HCT116 (cell line): Measurements from ENCODE around the gene TDRD12. TPM values are rescaled to one million over a fixed set of nuclear protein-coding genes. Genes with fewer than 3 reads are reported as not detected.

Source experiments
- ATAC-seq: fragments of 200-7000 bp; cut with Tn5 transposase; 2 replicates; pipeline ENCODE4 v1.9.1; 2020; ENCODE audit warnings: mild to moderate bottlenecking, moderate library complexity
- BruUV-seq: library from RNA; stranded (reverse); fragments of 400-500 nt; replicated peaks from 2 replicates; lab custom pipeline; 2021; lab: Mats Ljungman, UMichigan
- CTCF ChIA-PET: fragments of 300-600 bp; sonication (Branson Sonifier 250); formaldehyde crosslinking; loops from one replicate; lab custom pipeline; 2021; ENCODE audit warnings: antibody characterized with exemption; lab: Charles Lee
- POLR2A ChIA-PET: fragments of 300-600, 350-600 bp; sonication (Branson Sonifier 250); formaldehyde crosslinking; loops from one replicate; lab custom pipeline; 2021; ENCODE audit warnings: antibody characterized with exemption; lab: Charles Lee
- RAD21 ChIA-PET, 2 experiments: fragments of 300-600 bp; sonication (Branson Sonifier 250); formaldehyde crosslinking; loops; one replicate each; lab custom pipeline; 2023; ENCODE audit warnings: low total read pairs in 2 of 2; ENCODE audit not compliant: uncharacterized antibody in 2 of 2, unreplicated experiment in 2 of 2, low non-redundant PET in 1 of 2; lab: Charles Lee
- DNase-seq: peaks from one replicate; pipeline ENCODE4 v3.0.0-alpha.2; 2010; ENCODE audit warnings: low read depth, low spot score
- H2AFZ ChIP-seq: fragments of 200-600 bp; shearing (Covaris generic), sonication (generic); 2 replicates; pipeline ENCODE4 v1.6.1; 2017; ENCODE audit warnings: low read depth, mixed run types, mixed read lengths, antibody characterized with exemption, low read length; ENCODE audit not compliant: poor library complexity, severe bottlenecking
- H3K27ac ChIP-seq: 2 replicates; pipeline ENCODE4 v1.5.1; 2012; ENCODE audit warnings: low read depth, low read length
- H3K27me3 ChIP-seq: fragments of 200-600 bp; sonication (generic); 2 replicates; pipeline ENCODE4 v1.6.1; 2016; ENCODE audit warnings: mixed run types, low read length, mixed read lengths; ENCODE audit not compliant: insufficient read depth
- H3K36me3 ChIP-seq, 2 experiments: fragments of 200-500 bp in 1 of 2; fragments of 200-600 bp in 1 of 2; sonication (Bioruptor generic) in 1 of 2; sonication (generic) in 1 of 2; 2 replicates each; pipeline versions ENCODE4 v1.5.1 to v1.6.1; 2014 to 2016; ENCODE audit warnings: low read length in 2 of 2, inconsistent platforms in 1 of 2, mixed read lengths in 1 of 2, mixed run types in 1 of 2; ENCODE audit not compliant: insufficient read depth in 2 of 2, control insufficient read depth in 1 of 2
- H3K4me1 ChIP-seq, 2 experiments: fragments of 200-600 bp in 1 of 2; sonication (generic) in 1 of 2; 2 replicates each; pipeline versions ENCODE4 v1.5.1 to v1.6.1; 2012 to 2017; ENCODE audit warnings: low read length in 2 of 2, inconsistent platforms in 1 of 2, mild to moderate bottlenecking in 1 of 2, mixed read lengths in 1 of 2, mixed run types in 1 of 2, moderate library complexity in 1 of 2; ENCODE audit not compliant: insufficient read depth in 2 of 2, control insufficient read depth in 1 of 2
- H3K4me2 ChIP-seq: fragments of 200-600 bp; sonication (generic); 2 replicates; pipeline ENCODE4 v1.6.1; 2017; ENCODE audit warnings: mixed run types, low read length, mixed read lengths
- H3K4me3 ChIP-seq, 2 experiments: fragments of 200-600 bp in 1 of 2; sonication (generic) in 1 of 2; replicated peaks in 1 of 2; 2 replicates each; pipeline ENCODE4 v1.5.1; 2011 to 2016; ENCODE audit warnings: low read length in 2 of 2, control low read depth in 1 of 2, low read depth in 1 of 2, mild to moderate bottlenecking in 1 of 2, mixed read lengths in 1 of 2, mixed run types in 1 of 2
- H3K79me2 ChIP-seq: fragments of 200-600 bp; sonication (generic); 2 replicates; pipeline ENCODE4 v1.6.1; 2017; ENCODE audit warnings: mild to moderate bottlenecking, mixed run types, low read length, moderate library complexity, mixed read lengths; ENCODE audit not compliant: insufficient read depth
- H3K9ac ChIP-seq: fragments of 200-600 bp; sonication (generic); 2 replicates; pipeline ENCODE4 v1.6.1; 2016; ENCODE audit warnings: low read length, mixed read lengths
- H3K9me2 ChIP-seq: fragments of 200-600 bp; sonication (generic), shearing (Covaris generic); 2 replicates; pipeline ENCODE4 v1.6.1; 2017; ENCODE audit warnings: mixed run types, mild to moderate bottlenecking, moderate library complexity; ENCODE audit not compliant: insufficient read depth
- H3K9me3 ChIP-seq, 2 experiments: fragments of 200-500 bp in 1 of 2; fragments of 200-600 bp in 1 of 2; sonication (Bioruptor generic) in 1 of 2; sonication (generic) in 1 of 2; 2 replicates each; pipeline ENCODE4 v1.6.1; 2014 to 2017; ENCODE audit warnings: low read length in 2 of 2, mixed read lengths in 2 of 2, inconsistent platforms in 1 of 2, low read depth in 1 of 2, mild to moderate bottlenecking in 1 of 2, mixed run types in 1 of 2, moderate library complexity in 1 of 2; ENCODE audit not compliant: control insufficient read depth in 1 of 2, insufficient read depth in 1 of 2
- H4K20me1 ChIP-seq: fragments of 200-600 bp; sonication (generic), shearing (Covaris generic); 2 replicates; pipeline ENCODE4 v1.6.1; 2017; ENCODE audit warnings: mixed run types, mild to moderate bottlenecking, moderate library complexity; ENCODE audit not compliant: insufficient read depth
- CBX3 ChIP-seq: IDR thresholded peaks from 2 replicates; pipeline ENCODE4 v1.6.1; 2012; ENCODE audit warnings: low read depth
- CEBPB ChIP-seq: IDR thresholded peaks from 2 replicates; pipeline ENCODE4 v1.6.1; 2012; ENCODE audit warnings: low read depth
- EGR1 ChIP-seq: IDR thresholded peaks from 2 replicates; pipeline ENCODE4 v1.6.1; 2012; ENCODE audit warnings: low read depth
- JUND ChIP-seq: IDR thresholded peaks from 2 replicates; pipeline ENCODE4 v1.6.1; 2012
- MAX ChIP-seq: IDR thresholded peaks from 2 replicates; pipeline ENCODE4 v1.6.1; 2012
- SIN3A ChIP-seq: IDR thresholded peaks from 2 replicates; pipeline ENCODE4 v1.6.1; 2012; ENCODE audit warnings: low read depth
- SP1 ChIP-seq: IDR thresholded peaks from 2 replicates; pipeline ENCODE4 v1.6.1; 2012; ENCODE audit warnings: low read depth
- SRF ChIP-seq: IDR thresholded peaks from 2 replicates; pipeline ENCODE4 v1.6.1; 2012; ENCODE audit warnings: low read depth
- ZBTB33 ChIP-seq: IDR thresholded peaks from 2 replicates; pipeline ENCODE4 v1.6.1; 2011; ENCODE audit warnings: mild to moderate bottlenecking, low read length, moderate library complexity; ENCODE audit not compliant: insufficient replicate concordance; ENCODE audit errors: extremely low read depth
- ZNF274 ChIP-seq: fragments of 200-500 bp; sonication (Bioruptor generic); IDR thresholded peaks from 2 replicates; pipeline ENCODE4 v1.6.1; 2014; ENCODE audit warnings: mild to moderate bottlenecking, low read depth, low read length, inconsistent platforms
- intact Hi-C: fragments of 100-400 bp; cut with micrococcal nuclease; formaldehyde crosslinking; loops from 2 replicates; pipeline ENCODE4 v1.10.0; 2022
- total RNA-seq: library from RNA; stranded (reverse); gene quantifications from one replicate; pipeline ENCODE4 v1.2.1, GENCODE V29; 2021; ENCODE audit not compliant: unreplicated experiment

The TDRD12 gene
- total RNA-seq, 1 experiment from 2014 or later: 0.30 TPM

- no peak for ATAC-seq
- TF ChIP-seq SP1 (no peak), ZBTB33 (no peak), JUND (no peak), CEBPB (no peak), MAX (no peak), CBX3 (no peak), EGR1 (no peak), ZNF274 (no peak), SRF (no peak), SIN3A (no peak)
Observed at GRCh38 chr19:32863841-32864240, 144.3 kb downstream of the TDRD12 start.

More at GRCh38 chr19:32863841-32864240, 144.3 kb downstream of the TDRD12 start:
- intact Hi-C loops: no loop called here
- H3K36me3 ChIP-seq: no peaks in the 10 kb centered on the region
- ChIA-PET RAD21 (no interaction called here), POLR2A (no interaction called here), CTCF (no interaction called here)
- H3K4me3 ChIP-seq: no peak overlapping the region
- no peaks in the 10 kb centered on the region for H3K79me2 ChIP-seq
- H2AFZ ChIP-seq: no peak overlapping the region
- no TSS peak for BruUV-seq
- DNase-seq: no peak
- H3K9me2 ChIP-seq: no peaks in the 10 kb centered on the region
- H3K9ac ChIP-seq: no peak overlapping the region
- no peak overlapping the region for H3K27ac ChIP-seq
- H3K4me1 ChIP-seq: no peaks in the 10 kb centered on the region
- H3K9me3 ChIP-seq: no peaks in the 10 kb centered on the region
- H4K20me1 ChIP-seq: no peaks in the 10 kb centered on the region
- H3K4me2 ChIP-seq: no peak overlapping the region
- no peaks in the 10 kb centered on the region for H3K27me3 ChIP-seq
